ENCODE data around the gene APOA5. TPM values are rescaled to one million over a fixed set of nuclear protein-coding genes. Genes with fewer than 3 reads are reported as not detected.

The APOA5 gene
- total RNA-seq, 4 donors from 2014 or later: 0.72 TPM; not detected in 3

GRCh38 chr11:116774661-116775060, 17.0 kb downstream of the APOA5 start:
- TF ChIP-seq EP300 (IDR thresholded peaks at IDR 0.05) (no peak), CTCF (IDR thresholded peaks at IDR 0.05) (no peak), POLR2A (IDR thresholded peaks at IDR 0.05) (no peak), POLR2AphosphoS5 (IDR thresholded peaks at IDR 0.05) (no peak)
- Histone ChIP-seq H3K4me1 (peaks cover 28% of the 10 kb centered on the region), H3K27me3 (no peaks in the 10 kb centered on the region), H3K36me3 (peaks cover 33% of the 10 kb centered on the region), H3K9me3 (no peaks in the 10 kb centered on the region), H3K4me3 (no peak overlapping the region), H3K27ac (no peak overlapping the region)
- 86% methylated on average over 5 of the region's 5 CpGs for WGBS
- no peak for DNase-seq (ENCODE audit: low spot score in 2 of 2)

- Histone ChIP-seq H3K27me3 (no peaks in the 10 kb centered on the region), H3K4me3 (peak overlapping the region; percentile 73), H3K27ac (peak overlapping the region; percentile 85), H3K9me3 (no peaks in the 10 kb centered on the region), H3K36me3 (peaks cover 34% of the 10 kb centered on the region), H3K4me1 (peaks cover 28% of the 10 kb centered on the region)
- no peak for TF ChIP-seq POLR2A (IDR thresholded peaks at IDR 0.05)
- no peak for TF ChIP-seq EP300 (IDR thresholded peaks at IDR 0.05)
- TF ChIP-seq CTCF (IDR thresholded peaks at IDR 0.05): no peak
- TF ChIP-seq POLR2AphosphoS5 (IDR thresholded peaks at IDR 0.05): no peak
- 5% methylated on average over 22 of the region's 25 CpGs for WGBS
- peak in 1 of 2 donors; percentile 83 for DNase-seq (ENCODE audit: low spot score in 2 of 2)
These were observed 18.2 kb downstream of the APOA5 start for GRCh38 chr11:116773203-116774097.

- WGBS: 0% methylated on average over 32 of the region's 73 CpGs
- peaks cover 29% of the 10 kb centered on the region for H3K36me3 ChIP-seq
- DNase-seq (ENCODE audit: low spot score in 2 of 2): peak; percentile 93 to 94
These were observed 19.1 kb downstream of the APOA5 start, which contains the start of gene BUD13 for GRCh38 chr11:116772443-116773202. TSS of gene BUD13 (minus strand) at chr11:116772987. CDS start at chr11:116772964, 23 bp downstream.

GRCh38 chr11:116771935-116772334, 19.7 kb downstream of the APOA5 start:
- 9% methylated on average over 2 of the region's 2 CpGs for WGBS
- Histone ChIP-seq H3K27me3 (no peaks in the 10 kb centered on the region), H3K4me3 (peak overlapping the region; percentile 73), H3K4me1 (peaks cover 28% of the 10 kb centered on the region), H3K9me3 (no peaks in the 10 kb centered on the region), H3K36me3 (peaks cover 22% of the 10 kb centered on the region), H3K27ac (peak overlapping the region; percentile 85)
- no peak for DNase-seq (ENCODE audit: low spot score in 2 of 2)
- TF ChIP-seq EP300 (IDR thresholded peaks at IDR 0.05): no peak
- TF ChIP-seq CTCF (IDR thresholded peaks at IDR 0.05): no peak
- TF ChIP-seq POLR2A (IDR thresholded peaks at IDR 0.05): no peak
- TF ChIP-seq POLR2AphosphoS5 (IDR thresholded peaks at IDR 0.05): no peak

More at GRCh38 chr11:116772443-116773202, 19.1 kb downstream of the APOA5 start, which contains the start of gene BUD13:
- H3K27ac ChIP-seq: peak within 1 kb of the TSS; percentile 85
- no peaks in the 10 kb centered on the region for H3K9me3 ChIP-seq
- peak within 1 kb of the TSS; percentile 73 for H3K4me3 ChIP-seq
- peaks cover 28% of the 10 kb centered on the region for H3K4me1 ChIP-seq
- peak in 2 of 3 donors; percentile 83 to 97 for TF ChIP-seq POLR2AphosphoS5 (IDR thresholded peaks at IDR 0.05)
- TF ChIP-seq EP300 (IDR thresholded peaks at IDR 0.05): no peak
- TF ChIP-seq CTCF (IDR thresholded peaks at IDR 0.05): no peak
- TF ChIP-seq POLR2A (IDR thresholded peaks at IDR 0.05): peak in 1 of 2 donors; percentile 25
- no peaks in the 10 kb centered on the region for H3K27me3 ChIP-seq

Data from suprapubic skin (tissue), 4 donors.